CD4-positive, alpha-beta T cell treated with Interleukin-10 for 1 hour (primary cell): Measurements from ENCODE around the gene KRTAP5-10.
"Not testable (repeated sequence)": the region's sequence is repeated elsewhere in the genome, so short reads cannot be mapped to it uniquely, and the experiment has no call there.

Experiments used
- DNase-seq: peaks from one replicate; pipeline ENCODE4 v3.0.0-alpha.2; 2020

Gene KRTAP5-10

DNA sequence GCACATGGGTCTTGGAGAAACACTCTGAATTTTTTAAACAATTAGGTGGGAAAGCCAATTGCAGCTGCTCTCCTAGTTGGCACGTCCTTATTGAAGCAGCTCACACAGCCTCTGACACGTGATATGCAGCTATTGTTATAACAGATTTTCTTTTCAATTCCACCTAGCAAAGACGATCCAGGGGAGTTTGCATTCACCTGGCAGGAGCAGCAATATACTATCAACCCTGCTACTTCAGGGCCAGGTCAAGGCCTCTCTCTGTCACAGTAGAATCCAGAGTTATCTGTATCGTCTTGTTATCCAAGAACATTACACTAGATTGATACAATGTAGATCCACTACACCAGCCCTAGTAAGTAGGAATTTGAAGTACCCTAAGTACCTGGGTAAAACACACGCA is 9.1 kb downstream of the KRTAP5-10 start:
- DNase-seq = no peak

- no peak for DNase-seq
Measured at GRCh38 chr11:71575723-71576424, 10.5 kb downstream of the KRTAP5-10 start.

GRCh38 chr11:71576688-71577465 is 11.5 kb downstream of the KRTAP5-10 start:
- not testable (repeated sequence) for DNase-seq

- no peak for DNase-seq
Measured at GRCh38 chr11:71577469-71578004, 12.2 kb downstream of the KRTAP5-10 start.

GRCh38 chr11:71579513-71579912 is 14.2 kb downstream of the KRTAP5-10 start:
- DNase-seq = not testable (repeated sequence)

DNA sequence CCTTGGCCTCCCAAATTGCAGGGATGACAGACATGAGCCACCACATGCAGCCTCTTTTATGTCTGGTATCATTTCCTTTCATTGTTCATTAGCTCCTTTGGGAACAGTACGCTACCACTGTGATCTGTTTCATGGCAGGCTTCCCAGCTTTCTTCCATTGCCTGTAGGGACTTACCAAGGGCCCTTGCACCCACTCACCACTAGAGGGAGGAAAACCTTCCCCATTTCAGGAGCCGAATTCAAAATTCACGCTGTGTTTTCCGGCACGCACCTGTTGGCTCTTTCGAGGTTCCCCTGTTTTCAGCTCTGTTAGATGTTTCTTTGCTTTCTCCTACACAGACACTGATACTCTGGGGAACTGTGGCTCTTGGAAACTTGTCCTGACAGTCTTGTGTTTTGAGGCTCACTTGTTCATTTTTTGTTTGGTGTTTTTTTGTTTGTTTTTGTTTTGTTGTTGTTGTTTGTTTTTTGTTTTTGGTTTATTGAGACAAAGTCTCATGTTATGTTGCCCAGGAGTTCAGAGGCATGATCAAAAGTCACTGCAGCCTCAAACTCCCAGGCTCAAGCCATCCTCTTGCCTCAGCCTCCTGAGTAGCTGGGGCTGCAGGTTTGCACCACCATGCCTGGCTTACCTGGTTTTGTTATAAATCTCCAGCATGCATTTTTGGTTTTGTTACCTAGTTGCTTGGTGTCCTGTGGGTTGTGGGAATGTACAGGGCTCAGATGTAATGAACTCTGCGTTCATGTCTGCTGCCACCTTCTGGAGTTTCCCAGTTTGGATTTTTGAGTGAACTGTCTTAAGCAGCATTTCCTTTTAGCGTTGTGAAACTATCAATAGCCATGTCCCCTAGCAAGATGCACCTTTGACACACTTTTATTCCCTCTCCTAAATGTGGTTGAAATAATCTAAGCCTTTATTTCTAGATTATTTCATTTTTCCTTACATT is 15.0 kb downstream of the KRTAP5-10 start:
- DNase-seq = peak; percentile 30

DNA sequence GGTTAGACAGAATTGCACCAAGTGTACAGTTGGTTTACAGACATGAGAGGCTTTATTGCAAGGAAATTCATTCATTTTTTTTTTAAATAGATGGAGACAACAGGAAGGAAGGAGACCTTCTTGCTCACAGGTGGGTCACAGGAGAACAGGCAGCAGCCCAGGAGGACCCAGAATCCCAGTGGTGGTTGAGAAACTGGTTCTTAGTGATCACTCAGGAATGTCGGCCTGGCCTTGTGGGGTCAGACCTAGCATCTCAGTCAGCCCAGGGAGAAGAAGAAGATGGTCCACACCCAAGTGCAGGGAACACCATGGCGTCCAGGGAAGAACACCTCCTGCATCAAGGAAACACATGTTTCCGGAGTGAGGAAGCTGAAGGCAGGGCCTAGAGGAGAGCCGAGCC is 16.5 kb downstream of the KRTAP5-10 start:
- DNase-seq = no peak

DNA sequence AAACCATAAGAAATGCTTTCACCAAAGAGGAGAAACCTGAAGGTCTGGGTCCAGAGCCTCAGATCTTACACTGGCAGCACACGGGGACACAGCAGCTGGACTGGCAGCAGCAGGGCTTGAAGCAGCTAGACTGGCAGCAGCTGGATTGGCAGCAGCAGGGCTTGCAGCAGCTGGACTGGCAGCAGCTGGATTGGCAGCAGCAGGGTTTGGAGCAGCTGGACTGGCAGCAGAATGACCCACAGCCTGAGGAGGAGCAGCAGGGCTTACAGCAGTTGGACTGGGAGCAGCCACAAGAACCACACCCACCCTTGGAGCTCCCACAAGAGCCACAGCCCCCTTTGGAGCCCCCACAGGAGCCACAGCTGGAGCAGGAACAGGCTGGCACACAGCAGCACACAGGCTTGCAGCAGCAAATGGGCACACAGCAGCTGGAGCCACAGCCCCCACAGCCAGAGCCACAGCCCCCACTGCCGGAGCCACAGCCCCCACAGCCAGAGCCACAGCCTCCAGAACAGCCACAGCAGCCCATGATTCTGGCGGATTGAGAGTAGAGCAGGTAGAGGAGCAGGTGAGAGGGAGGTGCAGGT is 17.0 kb downstream of the KRTAP5-10 start, which contains the start of gene KRTAP5-11:
KRTAP5-11 (minus strand) TSS at position 567 of the 587 bp plus-strand sequence; CDS start at position 529, 38 bp downstream.
- DNase-seq = no peak

DNA sequence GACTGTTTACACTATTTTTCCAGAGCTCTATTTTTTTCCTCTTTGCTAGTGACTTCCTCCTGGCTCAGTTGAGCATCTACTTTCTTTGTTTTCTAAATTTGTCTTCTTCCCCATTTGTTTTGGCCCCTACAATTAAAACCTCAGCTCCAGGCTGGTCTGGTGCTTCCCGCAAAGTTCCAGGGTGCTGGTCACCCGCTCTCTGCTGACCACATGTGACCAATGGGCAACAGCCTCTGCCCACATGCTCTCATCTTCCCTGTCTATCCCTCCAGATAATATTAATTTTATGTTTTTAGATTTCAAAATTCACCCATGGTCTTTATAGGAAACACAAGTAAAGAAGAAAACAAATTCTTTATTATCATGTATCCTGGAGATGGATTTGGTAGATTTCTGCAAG is 17.6 kb downstream of the KRTAP5-10 start:
- not testable (repeated sequence) for DNase-seq

DNA sequence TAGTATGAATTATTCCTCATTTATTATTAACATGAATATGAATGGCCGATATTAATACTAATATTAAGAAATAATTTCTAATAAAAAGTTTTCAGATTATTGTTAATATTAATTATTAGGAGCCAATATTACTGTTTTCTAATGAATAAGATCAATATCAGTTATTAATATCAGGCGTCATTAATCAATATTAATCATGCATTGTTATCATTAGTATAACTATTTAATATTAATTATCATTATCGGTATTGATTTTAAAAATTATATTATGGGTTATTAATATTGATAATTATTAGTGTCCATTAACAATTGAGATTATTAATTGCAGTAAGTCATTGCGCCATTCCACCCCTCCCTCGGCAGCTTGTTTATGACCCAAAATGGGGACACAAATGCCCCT is 20.3 kb downstream of the KRTAP5-10 start:
- not testable (repeated sequence) for DNase-seq

DNA sequence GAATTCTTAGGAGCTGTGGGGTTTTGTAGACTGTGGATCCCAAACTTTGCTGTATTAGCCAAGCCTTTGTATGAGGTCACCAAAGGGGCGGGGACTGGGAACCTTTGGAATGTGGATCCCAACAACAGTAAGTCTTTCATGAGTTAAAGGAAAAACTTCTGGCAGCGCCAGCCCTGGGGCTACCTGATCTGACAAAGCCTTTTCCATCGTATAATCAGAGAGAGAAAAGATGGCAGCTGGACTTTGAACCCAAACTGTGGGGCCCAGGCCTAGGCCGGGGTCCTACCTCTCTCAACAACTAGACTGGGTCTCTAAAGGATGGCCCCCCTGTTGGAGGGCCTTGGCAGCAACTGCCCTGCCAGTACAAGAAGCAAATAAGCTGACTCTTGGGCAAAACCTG is 23.0 kb downstream of the KRTAP5-10 start:
- not testable (repeated sequence) for DNase-seq

DNA sequence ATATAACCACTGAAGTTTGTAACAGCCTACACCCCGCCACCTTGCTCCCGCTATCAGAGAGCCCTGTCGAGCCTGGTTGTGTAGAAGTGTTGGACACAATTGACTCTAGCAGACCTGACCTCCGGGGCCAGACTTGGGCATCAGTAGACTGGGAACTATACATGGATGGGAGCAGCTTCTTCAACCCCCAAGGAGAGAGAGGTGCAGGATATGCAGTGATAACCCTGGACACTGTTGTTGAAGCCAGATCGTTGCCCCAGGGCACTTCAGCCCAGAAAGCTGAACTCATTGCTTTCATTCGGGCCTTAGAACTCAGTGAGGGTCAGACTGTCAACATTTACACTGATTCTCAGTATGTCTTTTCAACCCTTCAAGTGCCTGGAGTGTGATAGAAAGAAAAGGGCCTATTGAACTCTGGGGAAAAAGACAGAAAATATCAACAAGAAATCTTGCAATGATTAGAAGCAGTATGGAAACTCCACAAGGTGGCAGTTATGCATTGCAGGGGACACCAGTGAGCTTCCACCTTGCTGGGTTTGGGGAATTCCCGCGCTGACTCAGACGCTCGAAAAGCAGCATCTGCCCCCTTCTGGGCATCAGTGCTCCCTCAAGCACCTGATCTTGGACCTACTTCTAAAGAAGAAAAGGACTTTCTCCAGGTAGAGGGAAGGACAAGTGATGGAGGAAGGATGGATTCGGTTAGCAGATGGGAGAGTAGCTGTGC is 23.6 kb downstream of the KRTAP5-10 start:
- not testable (repeated sequence) for DNase-seq

DNA sequence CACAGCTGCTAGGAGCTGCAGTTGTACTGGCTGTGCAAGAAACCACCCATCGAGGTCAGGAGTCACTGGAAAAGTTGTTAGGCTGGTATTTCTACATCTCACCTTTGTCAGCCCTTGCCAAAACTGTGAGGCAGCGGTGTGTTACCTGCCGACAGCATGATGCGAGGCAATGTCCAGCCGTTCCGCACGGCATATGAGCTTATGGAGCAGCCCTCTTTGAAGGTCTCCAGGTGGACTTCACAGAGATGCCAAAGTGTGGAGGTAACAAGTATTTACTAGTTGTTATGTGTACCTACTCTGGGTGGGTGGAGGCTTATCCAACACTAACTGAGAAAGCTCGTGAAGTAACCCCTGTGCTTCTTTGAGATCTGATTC is 24.2 kb downstream of the KRTAP5-10 start:
- DNase-seq = not testable (repeated sequence)

GRCh38 chr11:71603221-71603620 is 37.9 kb downstream of the KRTAP5-10 start:
- not testable (repeated sequence) for DNase-seq

GRCh38 chr11:71604798-71605488 is 39.6 kb downstream of the KRTAP5-10 start:
- peak; percentile 19 for DNase-seq

DNA sequence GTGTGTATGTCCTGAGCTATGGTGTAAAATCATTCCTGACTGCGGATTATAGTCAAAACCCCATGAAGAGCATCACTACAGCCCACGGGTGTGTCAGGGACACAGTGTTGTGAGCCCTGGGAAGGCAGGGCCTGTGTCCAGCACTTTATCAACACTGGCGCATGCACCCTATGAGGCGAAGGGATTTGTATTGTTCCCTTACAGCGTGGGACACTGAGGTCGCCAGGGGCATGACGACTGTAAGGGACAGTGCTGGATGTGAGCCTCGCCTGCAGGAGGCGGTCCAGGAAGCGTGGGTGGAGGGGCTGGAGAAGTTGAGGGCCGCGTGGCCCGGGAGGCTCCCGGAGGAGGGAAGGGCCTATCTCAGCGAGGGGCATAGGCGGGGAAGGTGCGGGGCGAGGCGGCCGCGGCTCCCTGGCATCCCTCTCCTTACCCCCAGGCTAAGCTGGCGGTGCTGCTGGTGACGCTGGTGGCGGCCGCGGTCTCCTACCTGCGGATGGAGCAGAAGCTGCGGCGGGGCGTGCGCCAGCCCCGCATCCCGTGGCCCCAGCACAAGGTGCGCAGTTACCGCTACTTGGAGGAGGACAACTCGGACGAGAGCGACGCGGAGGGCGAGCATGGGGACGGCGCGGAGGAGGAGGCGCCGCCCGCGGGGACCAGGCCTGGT is 41.6 kb downstream of the KRTAP5-10 start:
- not testable (repeated sequence) for DNase-seq

DNA sequence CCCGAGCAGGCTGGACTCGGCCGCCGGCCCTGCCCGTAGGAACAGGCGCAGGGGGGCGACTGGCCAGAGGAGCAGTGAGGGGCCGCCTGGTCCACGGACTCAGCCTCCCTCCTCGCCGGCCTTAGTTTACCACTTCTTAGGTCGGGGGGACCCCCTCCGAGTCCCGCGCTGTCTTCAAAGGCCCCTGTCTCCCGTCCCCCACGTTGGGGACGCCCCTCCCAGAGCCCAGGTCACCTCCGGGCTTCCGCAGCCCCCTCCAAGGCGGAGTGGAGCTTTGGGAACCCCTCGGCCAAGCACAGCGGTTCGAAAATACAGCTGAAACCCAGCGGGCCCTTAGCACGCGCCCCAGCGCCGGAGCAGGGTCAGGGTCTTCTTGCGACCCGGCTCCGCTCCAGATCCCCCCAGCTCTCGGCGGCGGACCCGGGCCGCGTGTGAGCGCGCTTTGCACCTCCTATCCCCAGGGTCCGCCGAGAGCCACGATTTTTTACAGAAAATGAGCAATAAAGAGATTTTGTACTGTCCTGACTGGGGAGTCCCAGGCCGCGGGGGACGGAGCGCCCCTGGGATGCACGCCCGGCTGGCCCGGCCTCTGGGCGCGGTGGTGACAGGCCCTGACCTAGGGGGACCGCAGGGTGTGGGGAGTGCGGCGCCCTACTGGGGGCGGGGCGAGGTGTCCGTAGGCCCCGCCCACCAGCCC is 42.3 kb downstream of the KRTAP5-10 start:
- not testable (repeated sequence) for DNase-seq

- not testable (repeated sequence) for DNase-seq
Measured at GRCh38 chr11:71608272-71608671, 42.9 kb downstream of the KRTAP5-10 start.

GRCh38 chr11:71611218-71611910 is 46.0 kb downstream of the KRTAP5-10 start:
- DNase-seq = not testable (repeated sequence)
